NCI-H748 treated with DMSO at 0.1 percent for 48 hours (cell line): ENCODE data around the gene ANKRD10.

Source experiments
- DNase-seq: peaks from one replicate; lab custom pipeline; 2025; lab: John Stamatoyannopoulos, UW

Gene ANKRD10

GRCh38 chr13:110830800-110831371, 84.0 kb downstream of the ANKRD10 start:
- no peak for DNase-seq

GRCh38 chr13:110830331-110830730, 84.5 kb downstream of the ANKRD10 start:
- DNase-seq, result no peak

GRCh38 chr13:110829486-110829885, 85.4 kb downstream of the ANKRD10 start:
- no peak for DNase-seq

GRCh38 chr13:110828705-110829104, 86.2 kb downstream of the ANKRD10 start:
- DNase-seq, result no peak
